SK-N-SH (cell line): Measurements from ENCODE around the gene NIT2.

Experiments
- CTCF ChIP-seq: fragments of 200-600 bp; sonication (generic); IDR thresholded peaks from 2 replicates; pipeline ENCODE4 v1.6.1; 2017; ENCODE audit warnings: antibody characterized with exemption, mild to moderate bottlenecking, moderate library complexity
- ELF1 ChIP-seq: IDR thresholded peaks from 2 replicates; pipeline ENCODE4 v1.4.0; 2012
- EP300 ChIP-seq, 2 experiments: IDR thresholded peaks; 2 replicates each; pipeline versions ENCODE4 v1.4.0 to v1.6.1; 2012; ENCODE audit warnings: borderline replicate concordance in 1 of 2, low read depth in 1 of 2, low read length in 1 of 2
- EZH2phosphoT487 ChIP-seq: fragments of 200-600 bp; sonication (generic); IDR thresholded peaks from 2 replicates; pipeline ENCODE4 v1.6.1; 2017; ENCODE audit warnings: low read depth, mixed run types, mild to moderate bottlenecking, antibody characterized with exemption, moderate library complexity, borderline replicate concordance
- FOXM1 ChIP-seq: IDR thresholded peaks from 2 replicates; pipeline ENCODE4 v1.4.0; 2012; ENCODE audit warnings: low read depth, mild to moderate bottlenecking
- MXI1 ChIP-seq: IDR thresholded peaks from 2 replicates; pipeline ENCODE4 v1.6.1; 2012; ENCODE audit warnings: mild to moderate bottlenecking, low read depth, low read length, improper control_type of control experiment
- PBX3 ChIP-seq: IDR thresholded peaks from 2 replicates; pipeline ENCODE4; 2012
- POLR2AphosphoS5 ChIP-seq: IDR thresholded peaks from 2 replicates; pipeline ENCODE4 v1.6.1; 2012; ENCODE audit warnings: low read depth, low read length
- REST ChIP-seq: IDR thresholded peaks from 2 replicates; pipeline ENCODE4 v1.6.1; 2012; ENCODE audit warnings: mild to moderate bottlenecking, low read depth, low read length, moderate library complexity
- RFX5 ChIP-seq: IDR thresholded peaks from 2 replicates; pipeline ENCODE4 v1.6.1; 2012; ENCODE audit warnings: mild to moderate bottlenecking, improper control_type of control experiment, low read length
- TAF1 ChIP-seq: IDR thresholded peaks from 2 replicates; pipeline ENCODE4 v1.6.1; 2012; ENCODE audit warnings: low read depth, mild to moderate bottlenecking, low read length, moderate library complexity, borderline replicate concordance
- TCF12 ChIP-seq: IDR thresholded peaks from 2 replicates; pipeline ENCODE4 v1.4.0; 2012
- TEAD4 ChIP-seq: IDR thresholded peaks from 2 replicates; pipeline ENCODE4 v1.4.0; 2012; ENCODE audit warnings: mild to moderate bottlenecking, borderline replicate concordance; ENCODE audit not compliant: insufficient read depth
- USF2 ChIP-seq: fragments of 150-350 bp; IDR thresholded peaks from 2 replicates; pipeline ENCODE4 v1.6.1; 2017; ENCODE audit warnings: antibody characterized with exemption, low read length, low read depth, borderline replicate concordance

GRCh38 chr3:100289339-100289738, 45.2 kb upstream of the NIT2 start:
- TF ChIP-seq EZH2phosphoT487: no peak
- no peak for TF ChIP-seq MXI1
- TF ChIP-seq CTCF: no peak
- TF ChIP-seq PBX3: no peak
- TF ChIP-seq RFX5: no peak
- no peak for TF ChIP-seq EP300 (IDR thresholded peaks at IDR 0.05; ENCODE audit: borderline replicate concordance in 1 of 2, low read depth in 1 of 2, low read length in 1 of 2)
- TF ChIP-seq ELF1: no peak
- no peak for TF ChIP-seq USF2
- no peak for TF ChIP-seq TCF12
- TF ChIP-seq REST: no peak
- TF ChIP-seq FOXM1: no peak
- TF ChIP-seq TEAD4: no peak
- no peak for TF ChIP-seq TAF1
- TF ChIP-seq POLR2AphosphoS5: no peak
